K562 (cell line): Measurements from ENCODE around the gene GTF3C4. TPM values are rescaled to one million over a fixed set of nuclear protein-coding genes. Genes with fewer than 3 reads are reported as not detected.

Experiments used
- ATAC-seq: fragments of 200-7000 bp; cut with Tn5 transposase; 3 replicates; pipeline ENCODE4 v1.9.1; 2020; ENCODE audit warnings: moderate library complexity
- BruUV-seq: library from RNA; stranded (reverse); fragments of 400-500 nt; replicated peaks from 2 replicates; lab custom pipeline; 2021; lab: Mats Ljungman, UMichigan
- CTCF ChIA-PET: fragments of 300-600 bp; formaldehyde crosslinking; extraction: SDS; loops from one replicate; lab custom pipeline; 2021; ENCODE audit warnings: low intra/inter-chr PET ratio; lab: Yijun Ruan, JAX
- POLR2A ChIA-PET: fragments of 300-600, 350-650 bp; sonication (Branson Sonifier 250); formaldehyde crosslinking; extraction: SDS; loops from one replicate; lab custom pipeline; 2021; ENCODE audit warnings: antibody characterized with exemption, inconsistent platforms; lab: Yijun Ruan, JAX
- DNase-seq, 4 experiments: peaks; one replicate each; pipeline versions ENCODE4 v3.0.0 to v3.0.0-alpha.2; 2011 to 2018; ENCODE audit warnings: low spot score in 3 of 4, mixed read lengths in 3 of 4; ENCODE audit errors: extremely low read depth in 1 of 4
- FAIRE-seq: peaks from 2 replicates; lab custom pipeline; 2011; peaks lifted over from hg19 to GRCh38; lab: Jason Lieb, UNC
- H2AFZ ChIP-seq: 2 replicates; pipeline ENCODE4 v1.6.0; 2011; ENCODE audit warnings: low read depth, low read length, control low read depth, inconsistent platforms
- H3K27ac ChIP-seq: fragments of 200-600 bp; 3 replicates; pipeline ENCODE4 v1.8.0; 2011; ENCODE audit warnings: low read depth, mild to moderate bottlenecking, control low read depth, inconsistent platforms, low read length, moderate library complexity, mixed read lengths; ENCODE audit errors: extremely low read depth
- H3K27me3 ChIP-seq, 2 experiments: fragments of 300-600 bp in 1 of 2; 2 replicates in 1 of 2; 3 replicates in 1 of 2; pipeline versions ENCODE4 v1.6.0 to v1.8.0; 2011; ENCODE audit warnings: inconsistent platforms in 2 of 2, low read length in 2 of 2, mild to moderate bottlenecking in 1 of 2, mixed read lengths in 1 of 2, moderate library complexity in 1 of 2; ENCODE audit not compliant: control insufficient read depth in 2 of 2, insufficient read depth in 2 of 2
- H3K36me3 ChIP-seq: fragments of 300-600 bp; 3 replicates; pipeline ENCODE4 v1.8.0; 2011; ENCODE audit warnings: mild to moderate bottlenecking, low read length, inconsistent platforms; ENCODE audit not compliant: control insufficient read depth, insufficient read depth
- H3K4me1 ChIP-seq, 2 experiments: fragments of 200-600 bp in 1 of 2; replicated peaks in 1 of 2; 2 replicates in 1 of 2; 3 replicates in 1 of 2; pipeline versions ENCODE4 v1.5.1 to v1.8.0; 2011; ENCODE audit warnings: inconsistent platforms in 2 of 2, low read length in 2 of 2, mild to moderate bottlenecking in 1 of 2, mixed read lengths in 1 of 2, moderate library complexity in 1 of 2; ENCODE audit not compliant: control insufficient read depth in 2 of 2, insufficient read depth in 2 of 2
- H3K4me2 ChIP-seq: 2 replicates; pipeline ENCODE4 v1.6.1; 2011; ENCODE audit warnings: low read length, control low read depth, inconsistent platforms, mixed read lengths; ENCODE audit not compliant: insufficient read depth
- H3K4me3 ChIP-seq: fragments of 200-600 bp; sonication (generic), shearing (Covaris generic); 2 replicates; pipeline ENCODE4 v1.5.1; 2016; ENCODE audit warnings: control low read depth, inconsistent platforms
- H3K79me2 ChIP-seq: fragments of 200-600 bp; 3 replicates; pipeline ENCODE4 v1.8.0; 2011; ENCODE audit warnings: low read length, inconsistent platforms; ENCODE audit not compliant: control insufficient read depth, insufficient read depth
- H3K9ac ChIP-seq, 2 experiments: 2 replicates each; pipeline versions ENCODE4 v1.6.0 to v1.6.1; 2011; ENCODE audit warnings: low read depth in 2 of 2, low read length in 2 of 2, control low read depth in 1 of 2, inconsistent platforms in 1 of 2, mild to moderate bottlenecking in 1 of 2, mixed read lengths in 1 of 2; ENCODE audit not compliant: insufficient read depth in 1 of 2
- H3K9me1 ChIP-seq: one replicate; pipeline ENCODE4 v1.6.0; 2011; ENCODE audit warnings: inconsistent platforms, mild to moderate bottlenecking, low read length, moderate library complexity; ENCODE audit not compliant: control insufficient read depth, insufficient read depth
- H3K9me3 ChIP-seq: replicated peaks from 2 replicates; pipeline ENCODE4 v1.5.1; 2011; ENCODE audit warnings: low read depth, low read length, inconsistent platforms; ENCODE audit not compliant: control insufficient read depth, insufficient read depth
- H4K20me1 ChIP-seq: replicated peaks from 2 replicates; pipeline ENCODE4 v1.6.1; 2011; ENCODE audit warnings: low read length, inconsistent platforms, mixed read lengths; ENCODE audit not compliant: control insufficient read depth, insufficient read depth
- CREB1 ChIP-seq, 2 experiments: sonication (generic) in 1 of 2; formaldehyde crosslinking in 1 of 2; IDR thresholded peaks; 2 replicates each; pipeline versions ENCODE4 v1.6.1 to v1.8.0; 2012 to 2022; ENCODE audit warnings: inconsistent platforms in 1 of 2, mild to moderate bottlenecking in 1 of 2, missing genetic modification reagents in 1 of 2, moderate library complexity in 1 of 2
- OTX1 ChIP-seq: fragments of 450-650 bp; formaldehyde crosslinking; IDR thresholded peaks from 2 replicates; pipeline ENCODE4 v1.4.0; 2022; ENCODE audit warnings: mild to moderate bottlenecking
- PATZ1 ChIP-seq: fragments of 250-450 bp; sonication (Bioruptor Pico); IDR thresholded peaks from 2 replicates; pipeline ENCODE4 v1.5.0; 2020; ENCODE audit warnings: mild to moderate bottlenecking, borderline replicate concordance
- THRA ChIP-seq: fragments of 450-650 bp; IDR thresholded peaks from 2 replicates; pipeline ENCODE4 v1.6.1; 2017; ENCODE audit warnings: mild to moderate bottlenecking, moderate library complexity
- ZNF408 ChIP-seq: fragments of 250-450 bp; sonication (Bioruptor Pico); IDR thresholded peaks from 2 replicates; pipeline ENCODE4 v1.4.0; 2020; ENCODE audit warnings: low read depth, mild to moderate bottlenecking, moderate library complexity
- ZNF584 ChIP-seq: fragments of 200-800 bp; sonication (Bioruptor generic); IDR thresholded peaks from 2 replicates; pipeline ENCODE4 v1.6.1; 2016; ENCODE audit warnings: low read depth, mild to moderate bottlenecking, missing genetic modification characterization, missing compliant biosample characterization
- WGBS: fragments of 100-300 bp; shearing (Covaris generic); methylation state at CpG from one replicate; pipeline ENCODE4 v1.1.6; 2016; ENCODE audit warnings: low coverage, mixed read lengths; ENCODE audit not compliant: insufficient coverage; ENCODE audit errors: missing lambda C conversion rate; 5-methylcytosine and 5-hydroxymethylcytosine counted together
- in situ Hi-C: fragments of 300-500 bp; cut with MboI; formaldehyde crosslinking; loops from 4 replicates; pipeline ENCODE4 v1.15.0; 2018; ENCODE audit warnings: inconsistent platforms, mixed read lengths
- intact Hi-C: fragments of 100-400 bp; cut with micrococcal nuclease; formaldehyde crosslinking; loops from 2 replicates; pipeline ENCODE4 v1.14.2; 2022
- polyA plus RNA-seq, 8 experiments: library from polyadenylated mRNA; depleted of rRNA in 4 of 8; stranded (reverse) in 5 of 8; unstranded in 3 of 8; fragments of >200 nt; fragmentation: Nextera tagmentation in 2 of 8; fragmentation: Illumina TruSeq in 1 of 8; extraction: Ambion mirVana in 2 of 8; extraction: Trizol in 1 of 8; gene quantifications; 2 replicates each; pipeline versions ENCODE4 v1.2.1 to v1.2.3, GENCODE V29; 2011 to 2014; ENCODE audit warnings: inconsistent platforms in 1 of 8, missing spikeins in 1 of 8
- total RNA-seq, 7 experiments: library from RNA; depleted of rRNA in 6 of 7; stranded (reverse); fragments of >200 nt in 6 of 7; fragmentation: Illumina TruSeq in 2 of 7; extraction: Trizol in 2 of 7; gene quantifications; 2 replicates each; pipeline versions ENCODE4 v1.2.1 to v1.2.3, GENCODE V29; 2011 to 2021; ENCODE audit warnings: low replicate concordance in 1 of 7

The GTF3C4 gene
- total and polyA plus RNA-seq, 9 of the 15 experiments (the other 6 are each of a cell fraction or from before 2014, with no cell fraction given), result 3.9 to 20.0 (median 12.2) TPM

- CTCF ChIA-PET, result no interaction called here
- Histone ChIP-seq H3K9me1 (no peaks in the 10 kb centered on the region), H3K4me3 (no peak overlapping the region), H3K27ac (no peak overlapping the region), H3K36me3 (no peaks in the 10 kb centered on the region), H3K27me3 (peaks cover 15 to 23% of the 10 kb centered on the region in 2 experiments), H3K9ac (no peak overlapping the region), H3K79me2 (no peaks in the 10 kb centered on the region), H2AFZ (no peak overlapping the region)
- FAIRE-seq, result no peak
- 0% methylated on average over 2 of the region's 2 CpGs for WGBS
- in situ Hi-C loops, result no loop called here
- POLR2A ChIA-PET, result no interaction called here
- TF ChIP-seq OTX1, result no peak
- TF ChIP-seq ZNF408 (CRISPR knock-in tag), result no peak
- TF ChIP-seq CREB1 (IDR thresholded peaks at IDR 0.05), result no peak
- no peak for TF ChIP-seq CREB1 (CRISPR knock-in tag; IDR thresholded peaks at IDR 0.05)
- no peak for TF ChIP-seq ZNF584 (CRISPR knock-in tag)
- TF ChIP-seq PATZ1 (CRISPR knock-in tag), result no peak
- no peak for TF ChIP-seq THRA
- TF ChIP-seq, all 486 proteins: peak for 0
- BruUV-seq, result no TSS peak
- no peak overlapping the region for H3K4me2 ChIP-seq
- DNase-seq (no peak), ATAC-seq (no peak)
- intact Hi-C loops, result no loop called here
- no peaks in the 10 kb centered on the region for H3K4me1 ChIP-seq
- no peaks in the 10 kb centered on the region for H4K20me1 ChIP-seq
- peaks cover 1% of the 10 kb centered on the region; the same call in 1 of the 2 replicates for H3K9me3 ChIP-seq
Observed at GRCh38 chr9:132703336-132703735, 33.1 kb downstream of the GTF3C4 start.
